B cell (primary cell): ENCODE results near the gene HIF3A. TPM values are rescaled to one million over a fixed set of nuclear protein-coding genes. Genes with fewer than 3 reads are reported as not detected.

Experiments used
- ATAC-seq: fragments of 200-7000 bp; cut with Tn5 transposase; one replicate; pipeline ENCODE4 v1.10.0; 2021; ENCODE audit warnings: low read depth, mild to moderate bottlenecking, moderate number of reproducible peaks, moderate library complexity
- CTCF ChIA-PET: fragments of 350-600 bp; sonication (Branson Sonifier 250); formaldehyde crosslinking; loops from one replicate; lab custom pipeline; 2021; ENCODE audit warnings: antibody characterized with exemption, inconsistent platforms; lab: Charles Lee
- POLR2A ChIA-PET: fragments of 350-600 bp; sonication (Branson Sonifier 250); formaldehyde crosslinking; loops from one replicate; lab custom pipeline; 2021; ENCODE audit warnings: antibody characterized with exemption; lab: Charles Lee
- DNase-seq: peaks from one replicate; pipeline ENCODE4 v3.0.0; 2013
- H2AFZ ChIP-seq: 2 replicates; pipeline ENCODE4 v1.6.1; 2012; ENCODE audit warnings: mild to moderate bottlenecking, low read depth, low read length; ENCODE audit not compliant: insufficient read depth, poor library complexity, severe bottlenecking
- H3K27ac ChIP-seq, 2 donors: 1 replicate in 1 of 2; 2 replicates in 1 of 2; pipeline ENCODE4 v1.5.1; 2012 to 2013; ENCODE audit warnings: low read length in 2 of 2, mild to moderate bottlenecking in 2 of 2, moderate library complexity in 1 of 2
- H3K27me3 ChIP-seq, 4 experiments: fragments of 200-600 bp in 1 of 4; sonication (generic) in 1 of 4; replicated peaks in 1 of 4; 1 replicate in 2 of 4; 2 replicates in 2 of 4; pipeline versions ENCODE4 v1.6.1 to v1.7.0; 2013 to 2016; ENCODE audit warnings: low read length in 3 of 4, mild to moderate bottlenecking in 2 of 4, mixed read lengths in 1 of 4, moderate library complexity in 1 of 4; ENCODE audit not compliant: insufficient read depth in 4 of 4, control insufficient read depth in 3 of 4; ENCODE audit errors: control extremely low read depth in 1 of 4
- H3K36me3 ChIP-seq, 2 experiments: replicated peaks in 1 of 2; 1 replicate in 1 of 2; 2 replicates in 1 of 2; pipeline versions ENCODE4 v1.6.1 to v1.7.1; 2013; ENCODE audit warnings: low read length in 1 of 2; ENCODE audit not compliant: insufficient read depth in 2 of 2, control insufficient read depth in 1 of 2; ENCODE audit errors: control extremely low read depth in 1 of 2, extremely low read depth in 1 of 2
- H3K4me1 ChIP-seq, 2 donors: fragments of 200-600 bp in 1 of 2; sonication (generic) in 1 of 2; 1 replicate in 1 of 2; 2 replicates in 1 of 2; pipeline versions ENCODE4 v1.5.1 to v1.6.1; 2013 to 2017; ENCODE audit warnings: low read length in 2 of 2; ENCODE audit not compliant: control insufficient read depth in 2 of 2, insufficient read depth in 2 of 2
- H3K4me2 ChIP-seq: replicated peaks from 2 replicates; pipeline ENCODE3; 2012; ENCODE audit warnings: mild to moderate bottlenecking, low read depth, low read length; ENCODE audit not compliant: poor library complexity, severe bottlenecking
- H3K4me3 ChIP-seq, 5 experiments: fragments of 200-600 bp in 1 of 5; sonication (generic) in 1 of 5; 1 replicate in 3 of 5; 2 replicates in 2 of 5; pipeline versions ENCODE4 v1.5.1 to v1.7.0; 2011 to 2016; ENCODE audit warnings: low read length in 4 of 5, mild to moderate bottlenecking in 4 of 5, low read depth in 2 of 5, control low read depth in 1 of 5, moderate library complexity in 1 of 5; ENCODE audit not compliant: insufficient read depth in 1 of 5; ENCODE audit errors: control extremely low read depth in 1 of 5, extremely low read depth in 1 of 5
- H3K79me2 ChIP-seq: fragments of 200-600 bp; sonication (generic); one replicate; pipeline ENCODE4 v1.6.0; 2016; ENCODE audit warnings: low read length; ENCODE audit not compliant: control insufficient read depth, insufficient read depth
- H3K9ac ChIP-seq: fragments of 200-600 bp; sonication (generic); 2 replicates; pipeline ENCODE4 v1.6.1; 2017; ENCODE audit warnings: mild to moderate bottlenecking, low read length, moderate library complexity
- H3K9me3 ChIP-seq, 3 donors: one replicate each; pipeline versions ENCODE4 v1.6.1 to v1.7.1; 2013; ENCODE audit warnings: low read length in 2 of 3; ENCODE audit not compliant: control insufficient read depth in 2 of 3, insufficient read depth in 1 of 3; ENCODE audit errors: control extremely low read depth in 1 of 3
- H4K20me1 ChIP-seq: 2 replicates; pipeline ENCODE4 v1.6.0; 2012; ENCODE audit warnings: mild to moderate bottlenecking, low read length; ENCODE audit not compliant: insufficient read depth, control insufficient read depth, poor library complexity, severe bottlenecking
- H3K27ac Mint-ChIP-seq: one replicate; pipeline ENCODE4 v1.8.0; 2021; ENCODE audit warnings: mixed read lengths
- H3K27me3 Mint-ChIP-seq: one replicate; pipeline ENCODE4 v1.8.0; 2021; ENCODE audit warnings: mixed read lengths
- H3K4me1 Mint-ChIP-seq: one replicate; pipeline ENCODE4 v1.8.0; 2021; ENCODE audit warnings: mixed read lengths
- H3K4me3 Mint-ChIP-seq: one replicate; pipeline ENCODE4 v1.8.0; 2021; ENCODE audit warnings: mixed read lengths
- H3K9me3 Mint-ChIP-seq: one replicate; pipeline ENCODE4 v1.8.0; 2022; ENCODE audit warnings: mixed read lengths; ENCODE audit not compliant: insufficient read depth
- EZH2 ChIP-seq: IDR thresholded peaks from 2 replicates; pipeline ENCODE4 v1.6.1; 2012; ENCODE audit warnings: borderline replicate concordance, low read depth, mild to moderate bottlenecking, moderate library complexity, low read length; ENCODE audit not compliant: insufficient read depth, poor library complexity, severe bottlenecking
- WGBS: methylation state at CpG from one replicate; pipeline ENCODE4 v1.1.5; 2013; ENCODE audit warnings: missing lambda C conversion rate; ENCODE audit not compliant: insufficient coverage; 5-methylcytosine and 5-hydroxymethylcytosine counted together
- intact Hi-C: fragments of 100-400 bp; cut with micrococcal nuclease; formaldehyde crosslinking; loops from one replicate; pipeline ENCODE4 v1.10.0; 2022
- polyA plus RNA-seq: library from polyadenylated mRNA; depleted of rRNA; stranded (reverse); fragments of >200 nt; gene quantifications from 2 replicates; pipeline ENCODE4 v1.2.3, GENCODE V29; 2012
- total RNA-seq, 2 donors: library from RNA; stranded (reverse); fragments of 120-200 nt in 1 of 2; gene quantifications; 1 replicate in 1 of 2; 2 replicates in 1 of 2; pipeline versions ENCODE4 v1.2.3 to v1.2.4, GENCODE V29; 2013 to 2022
- TF ChIP-seq, protein P1 (sequence below): fragments of 200-600 bp; IDR thresholded peaks from one replicate; pipeline ENCODE4 v1.8.0; 2022; ENCODE audit warnings: antibody characterized with exemption, mild to moderate bottlenecking

HIF3A gene
- total and polyA plus RNA-seq, 2 donors (not counting 1 experiment from before 2014, with no cell fraction given), result not detected

DNA sequence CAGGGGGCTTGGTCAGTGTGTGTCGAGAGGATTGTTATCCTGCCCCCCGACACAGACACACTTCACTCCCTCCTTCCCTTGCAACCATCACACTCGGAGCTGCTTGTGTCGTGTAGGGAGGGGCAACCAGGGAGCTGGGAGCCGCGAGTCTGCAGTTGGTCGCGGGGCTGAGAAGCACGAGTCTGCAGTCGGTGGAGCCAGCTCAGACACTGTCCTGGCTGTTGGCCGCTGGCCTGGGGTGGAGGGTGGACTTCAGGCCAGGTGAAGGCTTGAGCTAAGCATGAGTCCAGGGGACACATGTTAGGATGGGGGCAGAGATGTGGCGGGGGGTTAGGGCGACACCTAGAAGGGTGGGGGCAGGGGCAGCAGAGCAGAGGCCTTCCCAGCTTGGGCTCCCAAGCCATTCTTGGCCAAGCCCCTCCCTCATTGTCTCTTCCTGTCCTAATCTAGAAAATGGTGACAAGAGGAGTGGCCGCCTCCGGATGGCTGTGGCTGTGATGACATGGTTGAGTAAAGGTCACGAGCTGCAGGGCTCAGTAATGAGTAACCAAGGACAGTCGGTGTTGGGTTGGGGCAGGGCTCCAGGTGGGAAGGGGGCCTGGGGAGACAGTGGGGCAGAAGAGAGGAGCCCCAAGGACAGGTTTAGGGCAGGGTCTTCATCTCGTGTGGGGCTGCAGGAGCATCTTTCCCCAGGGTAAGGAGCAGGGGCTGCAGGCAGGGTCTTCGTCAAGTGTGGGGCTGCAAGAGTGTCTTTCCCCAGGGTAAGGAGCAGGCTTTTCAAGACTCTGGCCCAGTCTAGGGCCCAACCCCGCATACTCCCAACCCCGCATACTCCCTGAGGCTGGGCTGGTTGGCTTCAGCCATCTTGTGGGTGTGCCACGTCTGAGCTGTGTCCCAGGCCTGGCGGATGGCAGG lies 58.6 kb downstream of the HIF3A start:
- H3K4me1 Mint-ChIP-seq, result peaks cover 31% of the 10 kb centered on the region
- ATAC-seq, result no peak
- Histone ChIP-seq H2AFZ (no peak overlapping the region), H3K4me3 (no peak overlapping the region), H3K9ac (no peak overlapping the region), H3K4me2 (no peak overlapping the region), H3K9me3 (peaks cover 0 to 3% (median 0%) of the 10 kb centered on the region in 3 donors), H3K79me2 (peaks cover 61% of the 10 kb centered on the region), H3K4me1 (peaks cover 16 to 32% of the 10 kb centered on the region in 2 donors), H3K36me3 (peaks cover 0 to 33% of the 10 kb centered on the region in 2 experiments), H4K20me1 (peaks cover 11% of the 10 kb centered on the region), H3K27ac (no peak overlapping the region), H3K27me3 (no peaks in the 10 kb centered on the region)
- H3K27ac Mint-ChIP-seq, result no peak overlapping the region
- DNase-seq, result no peak
- TF ChIP-seq, protein P1, sequence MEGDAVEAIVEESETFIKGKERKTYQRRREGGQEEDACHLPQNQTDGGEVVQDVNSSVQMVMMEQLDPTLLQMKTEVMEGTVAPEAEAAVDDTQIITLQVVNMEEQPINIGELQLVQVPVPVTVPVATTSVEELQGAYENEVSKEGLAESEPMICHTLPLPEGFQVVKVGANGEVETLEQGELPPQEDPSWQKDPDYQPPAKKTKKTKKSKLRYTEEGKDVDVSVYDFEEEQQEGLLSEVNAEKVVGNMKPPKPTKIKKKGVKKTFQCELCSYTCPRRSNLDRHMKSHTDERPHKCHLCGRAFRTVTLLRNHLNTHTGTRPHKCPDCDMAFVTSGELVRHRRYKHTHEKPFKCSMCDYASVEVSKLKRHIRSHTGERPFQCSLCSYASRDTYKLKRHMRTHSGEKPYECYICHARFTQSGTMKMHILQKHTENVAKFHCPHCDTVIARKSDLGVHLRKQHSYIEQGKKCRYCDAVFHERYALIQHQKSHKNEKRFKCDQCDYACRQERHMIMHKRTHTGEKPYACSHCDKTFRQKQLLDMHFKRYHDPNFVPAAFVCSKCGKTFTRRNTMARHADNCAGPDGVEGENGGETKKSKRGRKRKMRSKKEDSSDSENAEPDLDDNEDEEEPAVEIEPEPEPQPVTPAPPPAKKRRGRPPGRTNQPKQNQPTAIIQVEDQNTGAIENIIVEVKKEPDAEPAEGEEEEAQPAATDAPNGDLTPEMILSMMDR, result no peak
- TF ChIP-seq EZH2, result no peak
- H3K27me3 Mint-ChIP-seq, result no peaks in the 10 kb centered on the region
- intact Hi-C loops, result no loop called here
- no peak overlapping the region for H3K4me3 Mint-ChIP-seq
- ChIA-PET CTCF (interaction anchor here (0.8 kb wide), 1 partner anchor 39 kb away, joined by 3 read pairs; no protein-coding TSS in a partner anchor), POLR2A (no interaction called here)
- no peaks in the 10 kb centered on the region for H3K9me3 Mint-ChIP-seq
- 93% methylated on average over 13 of the region's 23 CpGs for WGBS
